ENCODE measurements around the gene TMEM129. TPM values are rescaled to one million over a fixed set of nuclear protein-coding genes. Genes with fewer than 3 reads are reported as not detected.

Gene TMEM129
- total and polyA plus RNA-seq, 10 of the 15 experiments (the other 5 are each of a cell fraction or from before 2014, with no cell fraction given): 0.19 to 24.9 (median 13.2) TPM

- TF ChIP-seq NKRF (conservative IDR thresholded peaks at IDR 0.05) (0 out of 2 replicates have a peak, but pooled peaks have one; percentile 31), BHLHE40 (IDR thresholded peaks at IDR 0.05; ENCODE audit: borderline replicate concordance in 1 of 2, low read depth in 2 of 2, low read length in 1 of 2) (peak; percentile 62 to 84; a peak in 3 of 4 replicates), POLR2A (IDR thresholded peaks at IDR 0.05; ENCODE audit: low read depth, low read length) (peak; percentile 60), TCF3 (IDR thresholded peaks at IDR 0.05; ENCODE audit: borderline replicate concordance, insufficient read depth, low read depth, low read length) (peak; percentile 60; the same call in 1 of the 2 replicates), CBX3 (IDR thresholded peaks at IDR 0.05; ENCODE audit: borderline replicate concordance, low read depth) (no peak), ATF7 (IDR thresholded peaks at IDR 0.05; ENCODE audit: low read depth) (peak; percentile 42), BCLAF1 (IDR thresholded peaks at IDR 0.05) (no peak), DPF2 (IDR thresholded peaks at IDR 0.05) (0 out of 2 replicates have a peak, but pooled peaks have one; percentile 50), IRF3 (IDR thresholded peaks at IDR 0.05) (no peak), LARP7 (IDR thresholded peaks at IDR 0.05) (0 out of 2 replicates have a peak, but pooled peaks have one; percentile 36), SREBF2 (IDR thresholded peaks at IDR 0.05; ENCODE audit: low read length) (no peak), ZBTB40 (IDR thresholded peaks at IDR 0.05; ENCODE audit: borderline replicate concordance) (peak; percentile 59; the same call in 1 of the 2 replicates), PRDM15 (CRISPR knock-in tag; IDR thresholded peaks at IDR 0.05) (no peak), NFXL1 (IDR thresholded peaks at IDR 0.05; ENCODE audit: borderline replicate concordance) (no peak), IKZF2 (IDR thresholded peaks at IDR 0.05) (peak in 1 of 2 experiments; percentile 45; a peak in 3 of 4 replicates)
Measured at GRCh38 chr4:1723131-1723801, 2.1 kb upstream of the TMEM129 start (continued).

Measured in GM12878 (cell line).